WERI-Rb-1 (cell line): Measurements from ENCODE around the gene CD163.
"Not testable (repeated sequence)": the region's sequence is repeated elsewhere in the genome, so short reads cannot be mapped to it uniquely, and the experiment has no call there.

Source experiments
- DNase-seq: peaks from one replicate; pipeline ENCODE4 v3.0.0-alpha.2; 2020
- H3K27ac ChIP-seq: fragments of 250-450 bp; sonication (Bioruptor Pico); 2 replicates; pipeline ENCODE4 v1.5.1; 2020; ENCODE audit warnings: mild to moderate bottlenecking, moderate library complexity
- H3K27me3 ChIP-seq: fragments of 250-450 bp; sonication (Bioruptor Pico); 2 replicates; pipeline ENCODE4 v1.5.1; 2021; ENCODE audit warnings: mild to moderate bottlenecking, low read depth, moderate library complexity; ENCODE audit not compliant: insufficient read depth, severe bottlenecking
- H3K36me3 ChIP-seq: fragments of 250-450 bp; sonication (Bioruptor Pico); 2 replicates; pipeline ENCODE4 v1.5.1; 2020; ENCODE audit warnings: mild to moderate bottlenecking, moderate library complexity
- H3K4me3 ChIP-seq: 2 replicates; pipeline ENCODE4 v1.5.1; 2011; ENCODE audit warnings: low read depth, mild to moderate bottlenecking, control low read depth, low read length
- H3K9me3 ChIP-seq: fragments of 250-450 bp; sonication (Bioruptor Pico); 2 replicates; pipeline ENCODE4 v1.5.1; 2021; ENCODE audit warnings: mild to moderate bottlenecking, moderate library complexity; ENCODE audit not compliant: severe bottlenecking
- TF ChIP-seq, protein P1 (sequence below): IDR thresholded peaks from 2 replicates; pipeline ENCODE4 v1.5.1; 2011; ENCODE audit warnings: low read depth, mild to moderate bottlenecking, control low read depth, inconsistent platforms, low read length

CD163 gene

DNA sequence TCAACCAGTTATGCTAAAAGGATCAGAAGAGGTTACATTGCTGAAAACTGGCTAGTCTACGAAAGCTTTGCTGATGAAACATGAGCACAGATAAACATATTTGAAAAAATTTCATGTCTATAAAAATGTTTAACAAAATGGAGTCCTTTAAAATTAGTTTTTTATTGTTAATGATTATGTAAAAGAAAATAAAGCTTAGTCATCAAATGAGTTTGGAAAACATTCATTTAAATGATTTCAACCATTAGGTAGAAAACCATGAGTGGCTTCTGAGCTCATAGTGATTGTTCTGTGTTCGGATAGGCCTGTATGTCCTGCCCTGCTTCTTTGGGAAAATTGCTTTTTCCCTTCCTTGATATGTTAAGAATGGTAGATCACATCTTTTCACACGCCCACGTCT, 59.0 kb downstream of the CD163 start:
- no peak for DNase-seq
- peaks cover 3% of the 10 kb centered on the region for H3K27me3 ChIP-seq
- H3K4me3 ChIP-seq = no peak overlapping the region
- H3K27ac ChIP-seq = no peak overlapping the region
- H3K9me3 ChIP-seq = no peaks in the 10 kb centered on the region
- H3K36me3 ChIP-seq = no peaks in the 10 kb centered on the region
- TF ChIP-seq, protein P1, sequence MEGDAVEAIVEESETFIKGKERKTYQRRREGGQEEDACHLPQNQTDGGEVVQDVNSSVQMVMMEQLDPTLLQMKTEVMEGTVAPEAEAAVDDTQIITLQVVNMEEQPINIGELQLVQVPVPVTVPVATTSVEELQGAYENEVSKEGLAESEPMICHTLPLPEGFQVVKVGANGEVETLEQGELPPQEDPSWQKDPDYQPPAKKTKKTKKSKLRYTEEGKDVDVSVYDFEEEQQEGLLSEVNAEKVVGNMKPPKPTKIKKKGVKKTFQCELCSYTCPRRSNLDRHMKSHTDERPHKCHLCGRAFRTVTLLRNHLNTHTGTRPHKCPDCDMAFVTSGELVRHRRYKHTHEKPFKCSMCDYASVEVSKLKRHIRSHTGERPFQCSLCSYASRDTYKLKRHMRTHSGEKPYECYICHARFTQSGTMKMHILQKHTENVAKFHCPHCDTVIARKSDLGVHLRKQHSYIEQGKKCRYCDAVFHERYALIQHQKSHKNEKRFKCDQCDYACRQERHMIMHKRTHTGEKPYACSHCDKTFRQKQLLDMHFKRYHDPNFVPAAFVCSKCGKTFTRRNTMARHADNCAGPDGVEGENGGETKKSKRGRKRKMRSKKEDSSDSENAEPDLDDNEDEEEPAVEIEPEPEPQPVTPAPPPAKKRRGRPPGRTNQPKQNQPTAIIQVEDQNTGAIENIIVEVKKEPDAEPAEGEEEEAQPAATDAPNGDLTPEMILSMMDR = no peak

DNA sequence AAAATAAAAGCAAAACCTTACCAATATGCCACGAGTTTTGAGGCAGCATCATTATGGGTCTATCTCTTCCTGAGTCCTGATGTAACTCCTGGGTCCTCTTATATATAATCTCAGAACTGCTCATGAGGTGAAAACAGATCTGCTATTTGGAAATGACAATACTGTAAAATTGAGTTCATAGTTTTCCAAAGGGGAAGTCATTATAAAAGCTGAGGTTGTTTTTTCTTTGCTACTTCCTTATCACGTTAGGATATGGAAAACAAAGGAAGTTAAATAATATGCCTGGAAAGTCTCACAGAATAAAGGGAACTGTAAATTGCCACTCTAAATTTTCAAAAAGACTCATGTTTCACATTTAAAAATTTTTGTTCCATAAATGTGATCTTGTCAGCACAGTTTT, 59.5 kb downstream of the CD163 start, which contains the start of gene CD163L1:
TSS of gene CD163L1 (minus strand) at position 78 of the 400 bp plus-strand sequence. CDS start at position 52, 26 bp downstream.
- DNase-seq = no peak
- Histone ChIP-seq H3K27me3 (peaks cover 3% of the 10 kb centered on the region), H3K27ac (no peak within 1 kb of the TSS), H3K36me3 (no peaks in the 10 kb centered on the region), H3K9me3 (no peaks in the 10 kb centered on the region), H3K4me3 (no peak within 1 kb of the TSS)
- TF ChIP-seq, protein P1 = no peak

DNA sequence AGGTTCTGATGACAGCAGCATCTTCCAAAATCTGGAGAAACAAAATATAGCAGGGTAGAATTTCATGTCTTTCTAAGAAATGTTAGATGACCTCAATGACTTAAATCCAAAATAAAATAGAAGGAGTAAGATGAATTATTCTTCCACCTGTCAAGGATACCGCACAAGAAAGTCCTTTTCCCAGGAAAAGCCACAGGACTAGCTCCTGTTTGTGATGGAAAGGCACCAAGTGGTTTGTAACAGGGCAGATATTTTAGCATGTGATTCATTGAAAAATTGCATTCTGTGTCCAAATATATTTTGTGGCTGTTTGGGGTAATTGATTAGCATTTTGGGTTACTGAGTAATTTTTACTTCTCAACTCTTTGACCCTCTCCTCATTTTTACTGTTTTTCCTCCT, 62.4 kb downstream of the CD163 start:
- Histone ChIP-seq H3K4me3 (no peak overlapping the region), H3K27me3 (no peaks in the 10 kb centered on the region), H3K9me3 (no peaks in the 10 kb centered on the region), H3K27ac (no peak overlapping the region), H3K36me3 (no peaks in the 10 kb centered on the region)
- DNase-seq = no peak
- TF ChIP-seq, protein P1 = no peak

DNA sequence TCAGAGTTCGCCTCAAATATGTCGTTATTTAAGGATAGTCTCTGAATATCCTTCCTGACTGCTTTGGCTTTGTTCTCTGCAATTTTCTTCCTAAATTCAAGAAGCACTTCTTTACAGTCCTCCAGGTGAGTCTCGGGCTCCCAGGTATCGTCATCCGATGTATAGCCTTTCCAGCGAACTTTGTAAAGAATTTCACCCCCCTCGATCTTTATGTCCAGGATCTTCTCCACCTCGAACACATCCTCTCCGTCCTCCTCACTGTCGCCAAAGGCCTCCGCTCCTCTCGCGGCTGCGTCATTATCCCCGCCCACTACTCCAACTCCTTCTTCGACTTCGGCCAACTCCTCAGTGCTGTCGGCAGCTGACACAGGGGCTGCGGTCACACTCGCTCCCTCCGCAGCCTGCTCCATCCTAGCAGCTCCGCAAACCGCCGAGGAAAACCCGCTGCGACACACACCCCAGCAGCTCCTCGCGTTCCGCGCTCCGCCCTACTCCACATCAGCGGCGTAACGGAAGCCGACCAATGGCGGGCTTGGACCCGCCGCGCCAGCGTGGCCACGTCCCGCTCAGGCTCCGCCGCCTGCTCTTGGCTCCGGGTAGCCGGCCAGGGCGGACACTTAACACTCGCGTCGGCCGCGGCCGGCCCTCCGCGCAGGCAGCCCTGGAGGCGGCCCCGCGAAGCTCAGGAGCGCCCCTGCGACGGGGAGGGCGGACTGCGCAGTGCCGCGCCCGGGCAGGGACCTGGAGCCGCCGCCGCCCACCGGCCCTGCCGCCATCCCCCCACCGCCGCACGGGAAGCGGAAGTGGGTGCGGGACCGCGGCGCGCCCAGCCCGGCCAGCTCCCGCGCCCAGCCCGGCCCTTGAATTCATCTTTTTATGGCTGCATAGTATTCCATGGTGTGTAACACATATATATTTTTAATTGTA, 63.7 kb downstream of the CD163 start:
- no peak overlapping the region for H3K4me3 ChIP-seq
- no peak overlapping the region for H3K27ac ChIP-seq
- peaks cover under 1% of the 10 kb centered on the region for H3K27me3 ChIP-seq
- H3K36me3 ChIP-seq = no peaks in the 10 kb centered on the region
- TF ChIP-seq, protein P1 = no peak
- no peak for DNase-seq
- no peaks in the 10 kb centered on the region for H3K9me3 ChIP-seq

DNA sequence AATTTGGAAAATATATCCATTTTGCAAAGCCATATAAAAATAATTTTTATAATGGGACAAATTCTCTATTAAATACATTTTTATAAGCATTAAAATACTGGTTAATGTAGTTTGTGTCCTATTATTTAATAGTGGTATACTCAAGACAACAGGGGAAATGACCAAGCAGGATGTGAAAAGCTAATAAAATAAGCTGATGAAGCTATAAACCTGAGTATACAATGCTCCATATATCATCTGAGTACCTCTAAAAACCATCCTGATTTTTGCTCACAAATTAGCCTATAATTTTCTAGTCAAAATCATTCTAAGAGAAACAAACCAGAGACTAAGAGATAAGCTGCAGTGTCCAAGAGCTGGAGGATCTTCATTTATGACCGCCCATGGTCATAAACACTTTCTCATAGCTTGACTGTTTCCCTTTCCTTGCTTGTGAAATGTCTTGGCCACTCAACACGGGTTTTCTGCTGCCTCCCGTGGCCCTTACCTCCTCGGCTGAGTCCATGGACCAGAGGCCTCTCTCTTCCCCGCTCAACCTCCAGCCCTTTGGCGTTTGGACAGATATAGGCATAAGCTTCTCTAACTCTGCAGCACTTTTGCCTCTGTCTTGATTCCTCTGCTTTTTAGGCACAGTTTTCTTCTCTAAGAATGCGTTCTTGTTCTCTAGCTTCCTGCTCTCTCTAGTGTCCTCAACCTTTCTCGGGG, 65.1 kb downstream of the CD163 start:
- H3K36me3 ChIP-seq, H3K27ac ChIP-seq, H3K4me3 ChIP-seq, H3K9me3 ChIP-seq, DNase-seq, H3K27me3 ChIP-seq: not testable (repeated sequence)

DNA sequence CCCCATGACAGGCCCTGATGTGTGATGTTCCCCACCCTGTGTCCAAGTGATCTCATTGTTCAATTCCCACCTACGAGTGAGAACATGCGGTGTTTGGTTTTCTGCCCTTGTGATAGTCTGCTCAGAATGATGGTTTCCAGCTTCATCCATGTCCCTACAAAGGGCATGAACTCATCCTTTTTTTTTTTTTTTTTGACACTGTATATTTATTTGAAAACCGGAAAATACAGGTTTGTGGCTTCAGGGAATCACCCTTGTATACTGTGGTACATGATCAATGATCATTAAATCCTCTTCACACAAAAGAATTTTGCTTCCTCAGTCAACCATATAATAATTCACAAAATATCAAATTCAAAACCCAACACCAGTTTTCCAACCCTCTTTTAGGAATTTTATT, 66.1 kb downstream of the CD163 start:
- not testable (repeated sequence) for H3K9me3 ChIP-seq, DNase-seq, H3K4me3 ChIP-seq, H3K27me3 ChIP-seq, H3K27ac ChIP-seq, H3K36me3 ChIP-seq
